IPS-18a (cell line): ENCODE results near the gene MYL11.
A peak's percentile ranks its signal among the peaks of the same experiment; 100 is the strongest.

ENCODE experiments used
- H3K27ac ChIP-seq: one replicate; pipeline ENCODE4 v1.5.1; 2013; ENCODE audit warnings: low read length
- H3K27me3 ChIP-seq: one replicate; pipeline ENCODE4 v1.6.1; 2013; ENCODE audit warnings: mild to moderate bottlenecking, low read length; ENCODE audit not compliant: control insufficient read depth, insufficient read depth
- H3K36me3 ChIP-seq: one replicate; pipeline ENCODE4 v1.6.1; 2013; ENCODE audit warnings: low read depth, low read length; ENCODE audit not compliant: control insufficient read depth
- H3K4me1 ChIP-seq: one replicate; pipeline ENCODE4 v1.6.1; 2013; ENCODE audit warnings: low read depth, low read length; ENCODE audit not compliant: control insufficient read depth
- H3K4me3 ChIP-seq: one replicate; pipeline ENCODE4 v1.5.1; 2013; ENCODE audit warnings: low read length
- H3K9ac ChIP-seq: one replicate; pipeline ENCODE4 v1.6.1; 2013; ENCODE audit warnings: mild to moderate bottlenecking, low read length, moderate library complexity
- H3K9me3 ChIP-seq: one replicate; pipeline ENCODE4 v1.6.1; 2013; ENCODE audit warnings: low read depth, low read length; ENCODE audit not compliant: control insufficient read depth

MYL11 gene

DNA sequence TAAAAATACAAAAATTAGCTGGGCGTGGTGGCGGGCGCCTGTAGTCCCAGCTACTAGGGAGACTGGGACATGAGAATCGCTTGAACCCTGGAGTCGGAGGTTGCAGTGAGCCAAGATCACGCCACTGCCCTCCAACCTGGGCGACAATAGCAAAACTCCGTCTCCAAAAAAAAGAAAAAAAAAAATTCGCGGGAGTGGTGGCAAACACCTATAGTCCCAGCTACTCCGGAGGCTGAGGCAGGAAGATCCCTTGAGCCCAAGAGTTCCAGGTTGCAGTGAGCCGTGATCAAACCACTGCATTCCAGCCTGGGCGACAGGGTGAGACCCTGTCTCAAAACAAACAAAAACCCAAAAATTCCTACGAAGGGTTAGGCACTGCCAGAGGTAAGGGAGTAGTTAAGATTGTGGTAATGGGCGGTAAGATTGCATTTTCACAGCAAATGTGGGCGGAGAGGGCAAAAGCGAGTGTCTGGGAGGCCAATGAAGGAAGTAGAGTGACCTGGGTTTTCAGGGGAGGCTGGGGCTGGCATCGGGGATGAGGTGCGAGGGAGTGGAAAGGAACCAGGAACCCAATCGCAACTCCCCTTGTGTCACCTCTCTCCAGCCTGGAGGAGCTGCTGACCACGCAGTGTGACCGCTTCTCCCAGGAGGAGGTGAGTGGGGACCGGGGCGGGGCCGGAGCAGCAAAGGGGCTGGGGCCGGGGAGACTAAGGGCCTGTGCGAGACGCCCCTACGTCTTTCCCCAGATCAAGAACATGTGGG is 2.6 kb downstream of the MYL11 start:
- peaks cover 7% of the 10 kb centered on the region for H3K4me1 ChIP-seq
- H3K27me3 ChIP-seq: no peaks in the 10 kb centered on the region
- H3K27ac ChIP-seq: peak overlapping the region; percentile 87
- peak overlapping the region; percentile 96 for H3K4me3 ChIP-seq
- H3K9me3 ChIP-seq: no peaks in the 10 kb centered on the region
- peak overlapping the region; percentile 83 for H3K9ac ChIP-seq
- no peaks in the 10 kb centered on the region for H3K36me3 ChIP-seq

DNA sequence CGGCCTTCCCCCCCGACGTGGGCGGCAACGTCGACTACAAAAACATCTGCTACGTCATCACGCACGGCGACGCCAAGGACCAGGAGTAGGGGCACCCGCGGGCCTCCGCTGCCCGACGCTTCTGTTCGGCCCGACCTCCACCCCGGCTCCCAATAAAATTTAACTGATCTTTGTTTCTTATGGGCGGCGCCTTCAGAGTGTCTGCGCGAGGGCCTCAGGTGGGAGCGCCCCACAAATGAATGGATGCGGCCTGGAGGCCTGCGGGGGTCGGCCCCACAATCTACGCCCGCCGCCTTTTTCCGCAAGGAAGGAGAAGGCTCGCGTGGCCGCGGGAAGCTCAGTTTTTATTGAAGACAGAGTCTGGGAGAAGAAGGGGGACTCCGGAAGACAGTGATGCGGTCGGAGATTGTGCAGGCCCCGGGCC is 3.2 kb downstream of the MYL11 start:
- Histone ChIP-seq H3K27ac (peak overlapping the region; percentile 87), H3K4me1 (peaks cover 7% of the 10 kb centered on the region), H3K9ac (peak overlapping the region; percentile 83)

DNA sequence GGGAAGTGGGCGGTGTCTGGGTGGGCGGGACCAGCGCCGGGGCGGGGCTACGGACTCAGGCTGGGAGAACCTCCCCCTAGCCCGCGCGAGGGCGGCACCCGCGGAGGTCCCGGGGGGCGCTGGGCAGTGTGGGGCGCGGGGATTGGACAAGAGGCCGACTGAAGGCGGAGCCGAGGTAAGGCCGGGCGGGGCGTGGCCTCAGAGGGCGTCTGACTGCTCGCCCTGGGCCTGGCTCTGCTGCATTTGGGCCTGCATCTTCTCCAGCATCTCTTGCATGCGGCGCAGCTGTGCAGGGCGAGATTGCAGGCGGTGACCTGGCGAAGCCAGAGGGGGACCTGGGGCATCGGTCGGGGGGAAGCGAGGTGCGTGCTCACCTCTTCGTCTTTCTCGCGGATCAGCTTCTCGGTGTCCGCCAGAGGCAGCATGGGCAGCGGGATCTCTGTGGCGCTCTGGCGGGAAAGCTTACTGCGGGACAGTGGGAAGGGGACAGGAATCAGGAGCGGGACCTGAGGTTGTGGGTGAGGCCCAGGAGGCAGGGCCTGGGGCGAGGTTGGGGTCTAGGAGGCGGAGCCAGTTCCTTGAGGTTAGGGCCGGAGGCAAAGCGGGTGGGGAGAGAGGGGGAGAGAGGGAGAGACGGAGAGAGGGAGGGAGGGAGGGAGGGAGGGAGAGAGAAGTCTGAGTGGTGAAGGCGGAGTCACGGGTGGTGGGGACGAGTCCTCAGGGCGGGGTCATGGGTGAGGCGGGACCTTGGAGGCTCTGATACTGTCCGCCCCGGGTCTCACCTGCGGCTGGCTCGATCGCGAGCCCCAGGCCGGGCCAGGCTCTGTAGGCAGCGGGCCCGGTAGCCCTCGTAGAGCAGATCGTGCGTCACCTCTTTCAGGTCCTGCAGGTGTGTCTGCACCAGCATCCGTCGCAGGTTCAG is 3.9 kb downstream of the MYL11 start:
- H3K9ac ChIP-seq: peak overlapping the region; percentile 83
- H3K4me1 ChIP-seq: peaks cover 7% of the 10 kb centered on the region
- peak overlapping the region; percentile 96 for H3K4me3 ChIP-seq
- no peaks in the 10 kb centered on the region for H3K36me3 ChIP-seq
- H3K9me3 ChIP-seq: no peaks in the 10 kb centered on the region
- H3K27me3 ChIP-seq: no peaks in the 10 kb centered on the region
- H3K27ac ChIP-seq: peak overlapping the region; percentile 94

More for the DNA sequence above, 3.2 kb downstream of the MYL11 start:
- H3K9me3 ChIP-seq: no peaks in the 10 kb centered on the region
- no peaks in the 10 kb centered on the region for H3K27me3 ChIP-seq
- peak overlapping the region; percentile 96 for H3K4me3 ChIP-seq
- no peaks in the 10 kb centered on the region for H3K36me3 ChIP-seq

DNA sequence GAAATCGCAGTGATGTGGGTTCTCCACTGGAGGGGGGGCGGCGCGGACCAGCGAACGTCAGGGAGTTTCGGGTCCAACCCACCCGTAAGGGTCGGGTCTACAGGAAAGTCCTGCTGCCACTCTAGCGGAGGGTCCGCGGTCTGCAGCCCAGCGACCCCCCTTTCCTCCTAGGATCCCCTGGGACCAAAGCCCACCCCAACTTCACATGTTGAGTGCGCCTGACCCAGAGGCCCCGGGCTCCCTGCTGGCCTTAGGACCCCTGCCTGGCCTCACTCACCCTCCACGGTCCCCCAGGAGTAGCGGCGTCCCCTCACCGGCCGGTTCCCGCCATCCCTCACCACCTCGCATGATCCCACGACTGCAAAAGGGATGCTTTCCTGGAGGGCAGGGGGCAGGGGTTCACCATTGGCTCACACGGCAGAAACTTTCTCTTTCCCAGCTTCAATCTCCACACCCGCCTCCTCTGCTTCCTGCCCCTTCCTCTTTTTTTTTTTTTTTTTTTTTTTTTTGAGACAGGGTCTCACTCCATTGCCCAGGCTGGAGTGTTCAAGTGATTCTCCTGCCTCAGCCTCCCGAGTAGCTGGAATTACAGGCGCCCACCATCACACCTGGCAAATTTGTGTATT is 4.7 kb downstream of the MYL11 start:
- Histone ChIP-seq H3K27me3 (no peaks in the 10 kb centered on the region), H3K4me1 (peaks cover 7% of the 10 kb centered on the region)

DNA sequence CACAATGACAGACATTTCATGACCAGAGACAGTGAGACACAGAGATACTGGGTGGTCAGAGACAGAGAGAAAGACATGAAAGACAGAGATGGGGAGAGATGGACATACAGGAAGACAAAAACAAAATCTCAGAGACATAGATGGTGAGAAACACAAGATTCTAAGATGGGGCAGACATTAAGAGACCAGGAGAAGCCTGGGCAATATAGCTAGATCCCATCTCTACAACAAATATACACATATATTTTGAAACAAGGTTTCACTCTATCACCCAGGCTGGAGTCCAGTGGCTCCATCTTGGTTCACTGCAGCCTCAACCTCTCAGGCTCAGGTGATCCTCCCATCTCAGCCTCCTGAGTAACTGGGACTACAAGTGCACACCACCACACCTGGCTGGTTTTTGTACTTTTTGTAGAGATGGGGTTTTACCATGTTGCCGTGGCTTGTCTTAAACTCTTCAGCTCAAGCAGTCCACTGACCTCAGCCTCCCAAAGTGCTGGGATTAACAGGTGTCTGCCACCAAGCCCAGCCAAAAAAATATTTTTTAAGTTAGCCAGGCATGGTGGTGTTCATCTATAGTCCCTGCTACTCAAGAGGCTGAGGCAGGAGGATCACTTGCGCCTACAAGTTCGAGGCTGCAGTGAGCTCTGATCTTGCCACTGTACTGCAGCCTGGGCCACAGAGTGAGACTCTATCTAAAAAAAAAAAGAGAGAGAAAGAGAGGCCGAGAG is 5.6 kb downstream of the MYL11 start:
- Histone ChIP-seq H3K27ac (no peak overlapping the region), H3K27me3 (no peaks in the 10 kb centered on the region), H3K9me3 (no peaks in the 10 kb centered on the region), H3K9ac (no peak overlapping the region), H3K4me3 (no peak overlapping the region), H3K36me3 (no peaks in the 10 kb centered on the region), H3K4me1 (peaks cover 7% of the 10 kb centered on the region)

More for the DNA sequence above, 4.7 kb downstream of the MYL11 start:
- Histone ChIP-seq H3K9ac (peak overlapping the region; percentile 75), H3K4me3 (peak overlapping the region; percentile 96), H3K36me3 (no peaks in the 10 kb centered on the region), H3K9me3 (no peaks in the 10 kb centered on the region), H3K27ac (no peak overlapping the region)

DNA sequence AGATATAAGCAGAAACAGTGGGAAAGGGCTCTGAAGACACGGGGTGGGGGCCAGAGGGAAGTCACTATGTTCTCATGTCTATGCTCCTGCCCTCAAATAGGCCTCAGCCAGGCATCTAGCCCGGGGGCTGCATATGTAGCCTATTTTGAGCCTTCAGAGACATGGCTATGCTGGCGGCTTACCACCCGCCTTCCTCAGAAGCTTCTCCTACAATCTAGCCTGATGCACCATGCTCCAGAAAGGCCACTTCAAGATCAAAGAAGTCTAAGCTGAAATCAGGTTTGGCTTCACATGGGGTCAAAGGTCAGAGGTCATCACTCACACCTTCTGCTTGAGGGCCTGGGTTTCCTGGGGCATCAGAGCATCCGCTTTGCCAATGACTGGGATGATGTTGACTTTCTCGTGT is 6.2 kb downstream of the MYL11 start:
- Histone ChIP-seq H3K36me3 (no peaks in the 10 kb centered on the region), H3K4me1 (peaks cover 4% of the 10 kb centered on the region), H3K9ac (no peak overlapping the region), H3K9me3 (no peaks in the 10 kb centered on the region), H3K27me3 (no peaks in the 10 kb centered on the region), H3K4me3 (no peak overlapping the region), H3K27ac (no peak overlapping the region)

DNA sequence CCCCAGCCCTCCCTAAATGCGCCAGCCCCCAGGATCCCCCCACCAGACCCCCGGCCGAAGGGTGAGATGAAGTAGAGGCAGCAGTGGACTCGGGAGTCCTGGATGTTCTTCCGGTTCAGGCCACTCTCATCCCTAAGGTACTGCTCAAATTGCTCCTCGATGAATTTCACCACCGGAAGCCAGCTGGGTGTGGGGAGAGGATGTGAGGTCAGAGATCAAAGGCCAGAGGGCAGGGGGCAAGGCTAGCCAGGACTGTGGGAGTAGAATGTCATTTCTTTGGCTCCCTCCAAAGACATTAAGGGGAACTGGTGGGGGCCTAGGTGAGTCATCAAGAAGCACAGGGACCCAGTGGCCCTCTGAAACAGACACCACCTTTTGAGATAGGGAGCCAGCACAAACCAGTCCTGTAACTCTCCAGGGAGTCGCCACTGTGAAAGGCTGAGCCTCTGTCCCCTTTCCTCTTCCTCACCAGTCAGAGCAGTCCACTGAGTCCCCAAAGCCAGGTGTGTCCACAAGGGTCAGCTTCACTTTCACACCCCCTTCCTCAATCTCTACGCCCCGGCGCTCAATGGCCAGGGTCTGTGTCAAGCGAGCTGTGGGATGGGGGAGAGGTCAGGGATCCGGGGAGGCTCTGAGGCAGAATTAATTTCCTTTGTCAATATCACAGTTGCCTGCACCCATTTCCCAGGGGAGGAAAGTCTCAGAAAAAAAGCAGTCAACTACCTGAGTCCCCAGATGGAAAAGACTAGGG is 6.9 kb downstream of the MYL11 start:
- no peak overlapping the region for H3K27ac ChIP-seq

DNA sequence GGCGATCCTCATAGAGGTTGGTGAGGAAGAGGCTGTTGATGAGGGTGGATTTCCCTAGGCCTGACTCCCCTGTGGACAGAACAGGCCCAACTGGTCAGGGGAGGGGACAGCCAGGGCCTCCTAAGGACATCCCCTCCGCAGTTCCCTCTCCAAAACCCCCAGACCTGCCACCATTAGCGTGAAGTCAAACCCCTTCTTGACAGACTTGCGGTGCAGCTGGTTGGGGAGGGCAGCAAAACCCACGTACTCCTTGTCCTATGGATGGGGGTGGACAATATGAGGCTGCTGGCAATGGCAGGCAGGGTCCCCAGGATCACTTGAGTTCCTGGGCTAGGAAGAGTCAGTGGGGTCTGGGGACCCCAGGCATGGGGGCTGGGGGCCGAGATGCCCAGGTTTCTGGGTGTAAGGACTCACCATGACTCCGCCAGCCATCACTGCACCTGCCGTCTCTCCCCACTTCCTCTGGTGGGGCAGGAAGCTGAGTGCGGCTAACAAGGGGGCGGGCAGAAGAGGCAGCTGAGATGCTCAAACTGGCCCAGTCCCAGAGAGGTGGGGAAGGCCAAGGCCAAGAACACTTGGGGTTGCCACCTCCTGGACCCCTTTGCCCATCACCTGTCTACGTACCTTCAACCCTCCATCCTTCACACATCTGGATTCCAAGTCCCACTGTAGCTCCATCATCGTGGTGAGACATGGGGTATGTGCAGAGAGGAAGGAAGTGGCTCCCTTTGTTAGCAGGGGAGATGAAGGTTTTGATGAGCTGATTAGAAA is 7.7 kb downstream of the MYL11 start, which contains the start of gene SEPTIN1:
TSS of gene SEPTIN1 (minus strand) at position 451 of the 771 bp plus-strand sequence. CDS start at position 432, 19 bp downstream.
- H3K36me3 ChIP-seq: no peaks in the 10 kb centered on the region
- H3K4me3 ChIP-seq: no peak within 1 kb of the TSS
- H3K27ac ChIP-seq: no peak within 1 kb of the TSS
- H3K9ac ChIP-seq: no peak within 1 kb of the TSS
- no peaks in the 10 kb centered on the region for H3K27me3 ChIP-seq
- peaks cover 2% of the 10 kb centered on the region for H3K4me1 ChIP-seq
- no peaks in the 10 kb centered on the region for H3K9me3 ChIP-seq

More for the DNA sequence above, 6.9 kb downstream of the MYL11 start:
- no peak overlapping the region for H3K9ac ChIP-seq
- H3K4me3 ChIP-seq: no peak overlapping the region
- peaks cover 4% of the 10 kb centered on the region for H3K4me1 ChIP-seq
- H3K36me3 ChIP-seq: no peaks in the 10 kb centered on the region
- H3K27me3 ChIP-seq: no peaks in the 10 kb centered on the region
- H3K9me3 ChIP-seq: no peaks in the 10 kb centered on the region

DNA sequence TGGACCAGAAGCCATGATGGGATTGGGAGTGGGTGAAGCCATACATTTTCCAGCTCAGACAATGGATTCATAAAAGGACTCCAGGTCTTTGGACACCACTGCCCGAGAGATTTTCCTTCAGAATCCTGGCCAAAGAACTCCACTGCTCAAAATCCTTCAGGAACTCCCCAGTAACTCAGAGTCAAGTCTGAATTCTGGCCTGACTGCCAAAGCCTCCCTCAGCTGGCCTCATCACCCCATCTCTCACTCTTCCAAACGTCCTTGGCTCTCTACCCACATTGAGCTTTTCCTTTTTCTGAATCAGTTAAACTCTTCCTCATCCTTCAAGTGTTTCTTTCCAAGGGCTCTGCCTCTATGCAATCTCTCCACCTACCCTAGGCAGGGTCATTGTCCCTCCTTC is 8.9 kb downstream of the MYL11 start:
- Histone ChIP-seq H3K9ac (no peak overlapping the region), H3K27me3 (no peaks in the 10 kb centered on the region), H3K27ac (no peak overlapping the region), H3K4me3 (no peak overlapping the region), H3K9me3 (no peaks in the 10 kb centered on the region), H3K4me1 (no peaks in the 10 kb centered on the region), H3K36me3 (no peaks in the 10 kb centered on the region)

DNA sequence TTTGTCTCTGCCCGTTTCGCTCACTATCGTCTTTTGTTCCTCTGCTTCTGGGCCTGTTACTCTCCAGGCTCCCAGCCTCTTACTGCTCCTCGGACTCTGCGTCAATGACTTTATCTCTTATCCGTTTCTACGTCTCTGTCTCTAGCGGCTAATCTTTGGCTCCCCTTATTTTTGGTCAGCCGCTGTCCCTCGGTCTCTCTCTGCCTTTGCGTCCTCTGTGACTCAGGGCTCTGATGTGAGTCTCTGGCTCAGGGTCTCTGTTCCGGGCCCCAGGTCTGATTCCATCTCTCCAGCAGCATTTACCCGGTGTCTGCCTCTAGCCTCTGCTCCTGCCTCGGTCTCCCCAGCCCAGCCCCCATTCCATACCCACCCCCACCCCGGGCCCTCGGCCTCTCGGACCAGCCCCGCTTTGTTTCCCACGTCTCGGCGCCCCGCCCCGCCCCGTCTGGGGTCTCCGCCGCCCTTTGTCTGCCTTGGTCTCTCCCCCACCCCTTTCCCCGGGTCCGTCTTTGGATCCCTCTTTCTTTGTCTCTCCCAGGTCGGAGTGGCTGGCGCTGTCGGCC is 20.1 kb downstream of the MYL11 start:
- H3K27me3 ChIP-seq: no peaks in the 10 kb centered on the region
- H3K9me3 ChIP-seq: no peaks in the 10 kb centered on the region
- peaks cover 9% of the 10 kb centered on the region for H3K4me1 ChIP-seq
- H3K9ac ChIP-seq: peak overlapping the region; percentile 99
- peak overlapping the region; percentile 90 for H3K4me3 ChIP-seq
- H3K36me3 ChIP-seq: peaks cover 21% of the 10 kb centered on the region
- peak overlapping the region; percentile 99 for H3K27ac ChIP-seq
